Measurements from ENCODE around the gene CCDC85B.

DNA sequence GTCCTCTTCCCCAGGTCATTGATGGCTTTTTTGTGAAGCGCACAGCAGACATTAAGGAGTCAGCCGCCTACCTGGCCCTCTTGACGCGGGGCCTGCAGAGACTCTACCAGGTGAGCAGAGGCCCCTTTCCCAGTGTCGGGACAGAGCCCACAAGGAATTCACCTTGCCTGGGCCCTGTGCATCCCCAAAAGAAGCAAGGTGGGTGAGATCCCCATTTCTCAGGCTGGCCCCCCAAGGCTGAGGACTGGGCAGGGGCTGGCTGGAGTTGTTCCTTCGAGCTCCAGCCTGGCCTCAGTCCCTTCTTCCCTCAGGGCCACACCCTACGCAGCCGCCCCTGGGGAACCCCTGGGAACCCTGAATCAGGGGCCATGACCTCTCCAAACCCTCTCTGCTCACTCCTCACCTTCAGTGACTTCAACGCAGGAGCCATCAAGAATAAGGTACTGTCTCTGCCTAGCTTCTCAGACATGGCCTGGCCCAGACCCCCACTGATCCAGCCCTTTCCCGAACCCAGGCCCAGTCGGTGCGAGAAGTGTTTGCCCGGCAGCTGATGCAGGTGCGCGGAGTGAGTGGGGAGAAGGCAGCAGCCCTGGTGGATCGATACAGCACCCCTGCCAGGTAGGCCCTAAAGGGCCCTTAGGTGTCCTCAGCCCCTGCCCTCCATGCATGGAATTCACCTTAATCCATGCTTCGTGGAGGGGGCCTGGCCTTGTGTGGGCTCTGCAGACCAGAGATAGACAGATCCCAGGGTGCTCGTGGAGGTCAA is 25.6 kb upstream of the CCDC85B start:
- TF ChIP-seq, protein P1, sequence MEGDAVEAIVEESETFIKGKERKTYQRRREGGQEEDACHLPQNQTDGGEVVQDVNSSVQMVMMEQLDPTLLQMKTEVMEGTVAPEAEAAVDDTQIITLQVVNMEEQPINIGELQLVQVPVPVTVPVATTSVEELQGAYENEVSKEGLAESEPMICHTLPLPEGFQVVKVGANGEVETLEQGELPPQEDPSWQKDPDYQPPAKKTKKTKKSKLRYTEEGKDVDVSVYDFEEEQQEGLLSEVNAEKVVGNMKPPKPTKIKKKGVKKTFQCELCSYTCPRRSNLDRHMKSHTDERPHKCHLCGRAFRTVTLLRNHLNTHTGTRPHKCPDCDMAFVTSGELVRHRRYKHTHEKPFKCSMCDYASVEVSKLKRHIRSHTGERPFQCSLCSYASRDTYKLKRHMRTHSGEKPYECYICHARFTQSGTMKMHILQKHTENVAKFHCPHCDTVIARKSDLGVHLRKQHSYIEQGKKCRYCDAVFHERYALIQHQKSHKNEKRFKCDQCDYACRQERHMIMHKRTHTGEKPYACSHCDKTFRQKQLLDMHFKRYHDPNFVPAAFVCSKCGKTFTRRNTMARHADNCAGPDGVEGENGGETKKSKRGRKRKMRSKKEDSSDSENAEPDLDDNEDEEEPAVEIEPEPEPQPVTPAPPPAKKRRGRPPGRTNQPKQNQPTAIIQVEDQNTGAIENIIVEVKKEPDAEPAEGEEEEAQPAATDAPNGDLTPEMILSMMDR (IDR thresholded peaks at IDR 0.05; ENCODE audit: borderline replicate concordance, extremely low read depth, low read length, poor library complexity, severe bottlenecking) = no peak
- no peak for TF ChIP-seq EZH2 (IDR thresholded peaks at IDR 0.05; ENCODE audit: borderline replicate concordance, low read depth, low read length, severe bottlenecking)
